GM18951 (cell line): ENCODE measurements around the gene NHS.
"Not testable (repeated sequence)": the region's sequence is repeated elsewhere in the genome, so short reads cannot be mapped to it uniquely, and the experiment has no call there.

ENCODE experiments used
- POLR2A ChIP-seq: IDR thresholded peaks from 4 replicates; pipeline ENCODE4 v1.6.1; 2011; ENCODE audit warnings: mild to moderate bottlenecking; ENCODE audit not compliant: insufficient read length, insufficient read depth; ENCODE audit errors: extremely low read depth
- in situ Hi-C: fragments of 300-500 bp; cut with MboI; formaldehyde crosslinking; loops from one replicate; pipeline ENCODE4 v1.12.0; 2022; ENCODE audit warnings: low sequenced_read_pairs, mixed read lengths, inconsistent platforms; ENCODE audit not compliant: unreplicated experiment

The NHS gene

DNA sequence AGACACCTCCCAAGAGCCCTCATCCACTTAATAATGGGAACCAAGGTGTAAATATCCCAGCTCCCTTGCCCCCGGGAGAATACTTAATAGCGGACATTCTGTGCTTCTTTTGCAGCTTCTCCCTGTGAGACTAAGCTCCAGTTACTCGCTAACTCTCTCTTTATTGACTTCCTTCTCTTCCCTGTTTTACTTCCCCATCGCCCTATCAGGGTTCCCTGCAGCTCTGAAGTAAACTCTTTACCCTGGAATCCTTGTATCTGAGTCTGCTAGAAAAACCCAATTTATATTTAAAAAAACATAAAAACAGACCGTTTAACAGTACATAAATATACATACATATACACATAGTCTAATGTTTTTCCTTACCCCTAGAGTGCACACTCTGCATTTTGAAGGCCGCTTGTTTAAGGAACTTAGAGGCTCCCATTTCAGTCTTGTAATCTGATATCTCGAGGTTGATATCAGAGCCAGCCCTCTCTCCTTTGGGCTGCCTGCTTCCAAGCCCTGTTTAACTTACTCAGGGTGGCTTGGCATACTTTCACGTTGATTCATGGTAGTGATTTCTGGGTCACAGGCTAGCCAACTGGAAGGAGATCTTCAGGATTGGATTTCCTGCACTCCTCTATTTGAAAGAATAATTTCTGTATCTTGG lies 184.9 kb downstream of the NHS start:
- TF ChIP-seq POLR2A: no peak

DNA sequence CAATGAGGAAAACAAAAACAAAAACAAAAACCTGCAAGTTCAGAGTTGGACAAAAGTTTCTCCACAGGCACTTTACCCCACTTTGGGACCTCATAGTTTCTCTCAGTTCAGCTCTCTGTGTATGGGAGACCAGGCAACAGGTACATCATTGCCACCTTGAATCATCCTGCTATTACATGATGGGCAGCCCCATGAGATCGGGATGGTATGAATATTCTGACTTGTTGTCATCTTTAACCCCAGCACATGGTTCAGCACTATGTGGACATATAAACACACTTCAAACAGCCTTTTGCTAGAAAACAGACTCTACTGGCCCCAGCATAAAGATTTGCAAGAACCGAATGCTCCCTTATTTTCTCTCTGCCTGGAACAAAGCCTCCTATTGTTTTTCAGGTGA lies 185.4 kb downstream of the NHS start:
- in situ Hi-C loops: no loop called here

More for the DNA sequence above, 184.9 kb downstream of the NHS start:
- in situ Hi-C loops: no loop called here

DNA sequence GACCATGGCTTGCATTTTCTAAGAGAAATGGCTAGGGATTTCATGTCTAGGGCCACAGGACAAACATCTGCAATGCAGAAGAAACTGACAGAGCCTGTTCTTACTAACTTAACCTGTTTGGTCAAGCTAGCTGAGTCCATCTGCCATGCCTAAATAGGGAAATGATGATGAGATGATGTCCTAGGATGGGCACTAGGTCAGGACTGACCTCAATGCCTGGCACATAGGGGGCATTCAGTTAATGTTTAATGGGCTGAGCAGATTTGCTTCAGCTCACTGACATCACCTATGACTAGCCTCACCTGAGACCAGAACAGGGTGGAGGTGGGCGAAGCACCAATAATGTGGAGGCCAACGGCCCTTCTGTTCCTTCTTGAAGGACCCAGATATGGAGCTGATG lies 188.1 kb downstream of the NHS start:
- no peak for TF ChIP-seq POLR2A
- in situ Hi-C loops: no loop called here

More for the DNA sequence above, 185.4 kb downstream of the NHS start:
- no peak for TF ChIP-seq POLR2A

DNA sequence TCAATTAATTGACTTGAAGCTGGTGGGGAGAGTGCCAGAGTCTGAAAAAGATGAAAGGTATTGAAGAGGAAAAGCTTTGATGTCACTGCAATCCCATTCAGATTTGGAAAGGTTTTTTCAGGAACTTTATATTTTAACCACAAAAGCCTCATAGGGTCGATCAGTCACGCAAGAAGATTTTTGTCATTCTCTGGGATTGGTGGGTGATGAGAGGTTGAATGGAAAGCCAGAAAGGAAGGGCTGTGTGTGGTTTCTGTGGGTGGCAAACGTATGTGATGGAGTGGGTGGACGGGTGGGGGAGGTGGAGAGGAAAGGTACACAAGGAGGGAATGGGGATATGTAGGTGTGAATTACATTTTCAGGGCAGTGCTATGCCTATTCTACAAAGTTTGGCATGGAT lies 188.5 kb downstream of the NHS start:
- TF ChIP-seq POLR2A: no peak
- in situ Hi-C loops: no loop called here

DNA sequence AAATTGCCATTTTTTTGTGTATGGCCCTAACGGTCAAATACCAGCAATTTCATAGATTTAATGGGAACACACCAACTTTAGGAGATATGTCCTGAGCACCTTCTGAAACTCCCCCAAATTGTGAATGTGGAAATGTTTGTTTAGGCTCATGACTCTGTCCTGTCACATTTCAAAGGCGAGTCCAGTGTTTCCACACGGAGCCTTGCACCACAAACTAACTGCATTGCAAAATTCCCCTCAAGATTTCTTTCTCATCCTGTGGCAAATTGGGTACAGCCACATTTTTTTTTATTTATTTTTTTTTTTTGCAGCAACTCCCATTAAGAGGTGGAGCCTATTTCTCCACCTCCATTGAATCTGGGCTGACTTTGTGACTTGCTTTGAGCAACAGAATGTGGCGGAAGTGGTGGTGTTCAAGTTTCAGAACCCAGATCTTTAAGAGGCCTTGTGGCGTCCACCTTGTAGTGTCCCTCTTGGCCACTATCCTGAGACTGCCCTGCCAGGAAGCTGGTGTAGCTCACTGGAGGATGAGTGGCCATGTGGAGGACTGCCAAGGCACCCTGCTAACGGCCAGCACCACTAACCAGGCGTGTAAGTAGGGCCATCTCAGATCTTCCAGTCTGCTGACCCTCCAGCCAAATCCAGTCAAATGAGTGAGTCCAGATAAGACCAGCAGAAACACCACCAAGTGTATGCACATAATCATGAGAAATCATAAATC lies 189.8 kb downstream of the NHS start:
- TF ChIP-seq POLR2A: no peak
- in situ Hi-C loops: no loop called here

DNA sequence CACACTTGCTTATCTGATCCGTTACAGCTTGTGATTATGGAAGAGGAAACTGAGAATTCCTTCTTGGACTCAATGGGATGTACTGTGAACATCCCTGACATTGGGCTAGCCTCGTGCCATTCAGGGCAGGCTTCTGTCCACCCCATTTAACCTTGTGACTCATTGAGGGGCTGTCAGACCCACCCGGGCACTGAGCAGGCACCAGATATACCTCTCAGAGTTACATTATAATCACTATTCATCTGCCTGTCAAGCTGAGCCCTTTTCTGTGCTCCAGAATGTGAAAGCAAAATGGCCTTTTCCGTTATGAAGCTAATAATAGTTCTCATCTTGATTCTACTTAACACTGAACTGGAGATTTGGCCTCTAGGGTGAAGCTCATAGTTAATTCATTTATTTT lies 191.7 kb downstream of the NHS start:
- TF ChIP-seq POLR2A: no peak
- in situ Hi-C loops: no loop called here

DNA sequence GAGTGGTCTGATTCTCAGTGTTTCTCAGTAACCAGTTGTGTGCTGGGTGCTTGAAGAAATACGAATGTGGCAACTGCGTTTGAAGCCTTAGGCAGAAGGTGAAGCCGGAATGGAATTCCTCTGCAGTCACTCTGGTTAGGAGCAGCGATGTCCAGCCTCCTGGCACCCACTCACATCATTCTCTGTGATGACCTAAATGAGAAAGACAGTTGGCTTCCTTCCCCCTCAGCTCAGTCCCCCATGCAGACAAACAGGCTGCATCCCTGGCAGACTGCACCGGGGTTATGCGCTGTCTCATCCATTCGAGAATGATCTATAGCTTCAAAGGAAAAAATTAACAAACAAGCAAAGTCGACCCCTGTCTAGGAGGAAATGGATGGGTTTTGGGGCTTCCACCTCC lies 192.2 kb downstream of the NHS start:
- TF ChIP-seq POLR2A: no peak
- in situ Hi-C loops: no loop called here

DNA sequence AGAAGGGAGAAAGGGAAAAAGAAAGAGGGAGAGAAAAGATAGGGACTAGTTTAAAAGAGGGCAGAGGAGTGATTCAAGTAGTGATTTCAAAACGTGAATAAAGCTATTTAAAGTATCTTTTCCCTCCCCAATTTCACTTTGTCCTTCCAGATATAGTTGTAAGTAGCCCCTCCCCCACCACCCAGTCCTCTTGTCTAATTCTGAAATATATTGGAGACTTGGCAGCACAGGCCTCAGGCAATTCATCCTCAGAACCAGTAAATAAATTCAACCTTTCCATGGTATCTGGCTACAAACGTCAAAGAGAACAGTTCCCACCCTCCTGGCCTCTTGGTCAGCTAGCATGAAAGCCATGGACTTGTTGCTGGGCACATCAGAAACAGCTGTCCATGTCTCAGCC lies 192.8 kb downstream of the NHS start:
- in situ Hi-C loops: no loop called here
- TF ChIP-seq POLR2A: no peak

DNA sequence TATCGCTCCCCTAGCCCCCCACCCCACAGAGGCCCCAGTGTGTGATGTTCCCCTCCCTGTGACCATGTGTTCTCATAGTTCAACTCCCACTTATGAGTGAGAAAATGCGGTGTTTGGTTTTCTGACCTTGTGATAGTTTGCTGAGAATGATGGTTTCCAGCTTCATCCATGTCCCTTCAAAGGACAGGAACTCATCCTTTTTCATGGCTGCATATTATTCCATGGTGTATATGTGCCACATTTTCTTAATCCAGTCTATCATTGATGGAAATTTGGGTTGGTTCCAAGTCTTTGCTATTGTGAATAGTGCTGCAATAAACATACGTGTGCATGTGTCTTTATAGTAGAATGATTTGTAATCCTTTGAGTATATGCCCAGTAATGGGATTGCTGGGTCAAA lies 193.8 kb downstream of the NHS start:
- in situ Hi-C loops: not testable (repeated sequence)

DNA sequence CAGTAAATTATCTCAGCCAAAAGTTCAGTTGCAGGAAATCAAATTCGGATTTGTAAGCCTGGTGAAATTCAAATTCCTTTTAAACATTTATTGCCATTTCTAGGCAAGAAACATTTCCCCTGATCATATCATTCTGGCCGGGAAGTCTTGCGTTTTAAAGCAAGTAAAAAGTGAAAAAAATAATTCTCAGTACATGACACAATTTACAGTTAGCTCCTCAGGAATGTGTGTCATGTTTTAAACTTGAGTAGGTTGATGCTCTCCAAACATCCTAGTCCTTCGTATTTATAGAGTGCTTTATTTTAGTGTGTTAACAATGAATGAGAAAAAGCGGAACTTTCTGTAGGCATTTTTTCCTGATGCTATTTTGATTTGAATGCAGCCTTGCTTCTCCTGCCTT lies 204.0 kb downstream of the NHS start:
- in situ Hi-C loops: no loop called here
- TF ChIP-seq POLR2A: no peak

DNA sequence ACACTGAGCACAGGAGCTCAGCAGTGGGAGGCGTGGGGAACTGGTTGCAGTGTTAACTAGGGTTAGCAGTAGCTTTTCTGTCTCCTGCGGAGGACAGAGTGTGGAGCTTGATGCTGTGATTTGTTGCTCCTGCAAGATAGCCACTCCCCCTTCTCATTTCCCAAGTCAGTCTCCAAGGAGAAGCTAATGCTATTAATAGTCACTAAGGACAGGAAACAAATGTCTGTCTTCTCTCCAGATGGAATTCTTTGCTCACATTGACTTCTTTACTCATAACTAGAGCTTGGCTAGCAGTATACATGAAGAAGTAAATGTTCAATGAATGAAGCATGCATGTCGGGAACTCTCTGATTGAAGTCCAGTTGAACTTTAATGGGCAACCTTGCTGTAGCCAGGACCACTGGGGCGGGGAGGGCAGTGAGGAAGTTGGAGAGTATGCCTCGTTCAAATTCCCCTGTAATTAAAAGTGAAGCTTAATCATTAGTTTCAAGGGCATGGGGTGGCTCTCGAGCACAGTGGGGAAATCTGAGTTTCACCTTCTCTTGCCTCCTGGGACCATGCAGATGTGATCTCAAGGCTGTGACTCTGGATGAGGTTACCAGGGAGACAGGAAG lies 205.6 kb downstream of the NHS start:
- no peak for TF ChIP-seq POLR2A
- in situ Hi-C loops: no loop called here

DNA sequence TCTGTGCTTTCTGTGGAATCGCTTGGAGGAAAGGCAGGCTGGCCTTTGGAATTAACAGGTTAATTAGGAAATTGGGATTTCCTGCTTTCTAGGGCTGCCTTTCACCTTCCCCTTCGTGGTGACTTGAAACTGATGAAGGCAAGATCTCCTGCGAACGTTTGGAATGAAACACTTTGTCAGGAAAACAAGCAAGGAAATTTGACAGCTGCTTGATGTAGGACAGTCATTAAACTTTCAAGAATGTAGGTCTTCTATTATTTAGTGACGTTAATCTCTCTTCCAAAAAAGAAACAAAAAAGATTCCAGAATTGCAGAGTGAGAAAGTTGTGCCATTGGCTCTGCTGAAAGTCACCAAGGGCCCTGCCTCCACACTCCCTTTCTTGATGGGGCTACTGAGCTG lies 206.6 kb downstream of the NHS start:
- no peak for TF ChIP-seq POLR2A
- in situ Hi-C loops: no loop called here

DNA sequence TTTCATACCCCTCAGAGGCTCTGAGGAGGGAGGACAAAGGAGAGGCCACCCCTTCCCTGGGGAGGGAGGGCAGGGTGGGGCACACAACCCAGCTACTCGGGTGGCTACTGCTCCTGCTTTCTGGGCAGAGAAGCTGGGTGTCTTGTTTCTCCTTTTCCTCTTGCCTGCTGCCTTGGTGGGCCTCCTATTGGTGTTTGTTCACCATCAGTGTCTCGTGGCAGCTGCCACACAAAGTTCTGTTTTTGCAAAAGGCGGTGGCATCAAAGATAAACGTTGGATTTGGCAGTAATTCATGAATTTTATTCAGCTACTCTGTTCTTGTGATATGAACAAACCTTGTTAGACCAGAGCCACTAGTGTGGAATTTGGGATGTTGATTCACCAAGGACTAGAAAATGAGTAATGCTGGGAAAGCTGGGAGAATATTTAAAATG lies 209.3 kb downstream of the NHS start:
- no peak for TF ChIP-seq POLR2A
- in situ Hi-C loops: no loop called here

DNA sequence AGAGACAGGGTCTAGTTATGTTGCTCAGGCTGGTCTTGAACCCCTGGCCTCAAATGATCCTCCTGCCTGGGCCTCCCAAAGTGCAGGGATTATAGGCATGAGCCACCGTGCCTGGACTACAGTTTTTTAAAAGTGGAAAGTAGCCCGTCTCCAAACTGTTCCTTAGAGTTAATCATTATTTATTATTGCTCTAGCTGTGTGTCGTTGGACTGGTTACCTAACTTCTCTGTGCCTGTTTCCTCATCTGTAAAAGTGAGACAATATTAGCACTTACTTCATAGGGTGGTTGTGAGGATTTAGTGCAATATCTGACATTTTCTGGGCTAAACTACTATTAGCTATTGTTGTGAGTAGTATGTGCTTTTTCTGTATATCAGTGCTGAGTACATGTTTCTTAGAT lies 210.0 kb downstream of the NHS start:
- in situ Hi-C loops: no loop called here
- TF ChIP-seq POLR2A: no peak
